Breast epithelium (tissue), 4 donors: Measurements from ENCODE around the gene AFG1L. TPM values are rescaled to one million over a fixed set of nuclear protein-coding genes. Genes with fewer than 3 reads are reported as not detected.

Source experiments
- DNase-seq, 2 donors: peaks; one replicate each; pipeline ENCODE4 v3.0.0-alpha.2; 2019; ENCODE audit warnings: low spot score in 2 of 2
- H3K27ac ChIP-seq, 2 donors: fragments of 200-600 bp; sonication (generic) in 1 of 2; one replicate each; pipeline ENCODE4 v1.5.1; 2016 to 2019; ENCODE audit warnings: mild to moderate bottlenecking in 1 of 2
- H3K27me3 ChIP-seq, 2 donors: fragments of 200-600 bp; sonication (generic) in 1 of 2; one replicate each; pipeline versions ENCODE4 v1.5.1 to v1.6.0; 2017 to 2019; ENCODE audit warnings: control low read depth in 1 of 2, mild to moderate bottlenecking in 1 of 2
- H3K36me3 ChIP-seq: fragments of 200-600 bp; one replicate; pipeline ENCODE4 v1.5.1; 2019
- H3K4me1 ChIP-seq, 2 donors: fragments of 200-600 bp; sonication (generic); one replicate each; pipeline ENCODE4 v1.5.1; 2016 to 2019; ENCODE audit warnings: control low read depth in 1 of 2
- H3K4me3 ChIP-seq, 3 donors: fragments of 200-600 bp; sonication (generic); 1 replicate in 2 of 3; 2 replicates in 1 of 3; pipeline ENCODE4 v1.5.1; 2016 to 2019; ENCODE audit warnings: mild to moderate bottlenecking in 3 of 3, moderate library complexity in 2 of 3
- H3K9me3 ChIP-seq, 2 donors: fragments of 200-600 bp; sonication (generic) in 1 of 2; one replicate each; pipeline ENCODE4 v1.5.1; 2016 to 2019; ENCODE audit warnings: control low read depth in 1 of 2
- CTCF ChIP-seq, 3 donors: fragments of 450-650 bp; IDR thresholded peaks; one replicate each; pipeline ENCODE4 v1.5.1; 2016 to 2017; ENCODE audit warnings: antibody characterized with exemption in 3 of 3, mild to moderate bottlenecking in 3 of 3, moderate library complexity in 3 of 3
- POLR2A ChIP-seq: fragments of 450-650 bp; IDR thresholded peaks from one replicate; pipeline ENCODE4 v1.6.1; 2016; ENCODE audit warnings: antibody characterized with exemption, mild to moderate bottlenecking, moderate library complexity
- POLR2AphosphoS5 ChIP-seq, 3 donors: sonication (generic); formaldehyde crosslinking; IDR thresholded peaks; one replicate each; pipeline ENCODE4 v1.6.1; 2017; ENCODE audit warnings: antibody characterized with exemption in 3 of 3
- intact Hi-C: fragments of 100-400 bp; cut with DNase I; formaldehyde crosslinking; loops from one replicate; pipeline ENCODE4 v1.15.1; 2023; ENCODE audit warnings: low total_unique reads
- total RNA-seq, 3 donors: library from RNA; depleted of rRNA; stranded (reverse); fragments of >200 nt; gene quantifications; one replicate each; pipeline ENCODE4 v1.1.0, GENCODE V29; 2016

The AFG1L gene
- total RNA-seq, 3 donors from 2014 or later, result 2.3 to 5.6 (median 4.0) TPM

- no peaks in the 10 kb centered on the region for H3K9me3 ChIP-seq
- no peak for TF ChIP-seq CTCF (IDR thresholded peaks at IDR 0.05)
- H3K27me3 ChIP-seq, result no peaks in the 10 kb centered on the region
- H3K36me3 ChIP-seq, result no peaks in the 10 kb centered on the region
- H3K4me1 ChIP-seq, result no peaks in the 10 kb centered on the region
- no peak for DNase-seq
- no peak overlapping the region for H3K4me3 ChIP-seq
- no peak overlapping the region for H3K27ac ChIP-seq
- intact Hi-C loops, result no loop called here
Measured at GRCh38 chr6:108359901-108360882, 65.3 kb downstream of the AFG1L start.

GRCh38 chr6:108360919-108361311 lies 66.1 kb downstream of the AFG1L start:
- no peak for DNase-seq
- TF ChIP-seq POLR2AphosphoS5 (IDR thresholded peaks at IDR 0.05) (no peak), POLR2A (no peak), CTCF (IDR thresholded peaks at IDR 0.05) (no peak)
- H3K4me3 ChIP-seq, result no peak overlapping the region
- intact Hi-C loops, result no loop called here
- no peaks in the 10 kb centered on the region for H3K9me3 ChIP-seq
- H3K27ac ChIP-seq, result no peak overlapping the region
- no peaks in the 10 kb centered on the region for H3K27me3 ChIP-seq
- H3K36me3 ChIP-seq, result no peaks in the 10 kb centered on the region
- no peaks in the 10 kb centered on the region for H3K4me1 ChIP-seq

- H3K4me3 ChIP-seq, result no peak overlapping the region
- intact Hi-C loops, result no loop called here
- H3K27ac ChIP-seq, result no peak overlapping the region
- no peak for DNase-seq
- no peaks in the 10 kb centered on the region for H3K4me1 ChIP-seq
- no peaks in the 10 kb centered on the region for H3K9me3 ChIP-seq
- no peaks in the 10 kb centered on the region for H3K36me3 ChIP-seq
- H3K27me3 ChIP-seq, result no peaks in the 10 kb centered on the region
- TF ChIP-seq CTCF (IDR thresholded peaks at IDR 0.05) (no peak), POLR2A (no peak), POLR2AphosphoS5 (IDR thresholded peaks at IDR 0.05) (no peak)
Measured at GRCh38 chr6:108361312-108361932, 66.6 kb downstream of the AFG1L start.

DNA sequence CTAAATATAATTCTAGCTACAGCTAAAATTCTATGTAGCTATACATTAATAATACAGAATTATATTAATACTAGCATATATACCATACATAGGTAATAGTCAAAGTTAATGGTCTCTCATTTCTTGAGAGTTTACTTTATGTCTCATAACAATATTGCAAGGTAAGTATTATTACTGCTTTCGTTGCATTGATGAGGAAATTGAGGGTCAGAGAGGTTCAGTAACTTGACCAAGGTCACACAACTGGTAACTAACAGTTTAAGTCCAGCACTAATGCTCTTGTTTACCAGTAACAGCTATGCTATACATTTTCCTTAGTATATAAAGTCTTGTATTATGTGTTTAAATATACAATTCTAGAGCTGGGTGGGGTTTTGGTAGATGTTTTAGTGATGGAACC lies 67.6 kb downstream of the AFG1L start:
- H3K27ac ChIP-seq, result no peak overlapping the region
- DNase-seq, result no peak
- no peaks in the 10 kb centered on the region for H3K9me3 ChIP-seq
- no peak for TF ChIP-seq POLR2AphosphoS5 (IDR thresholded peaks at IDR 0.05)
- TF ChIP-seq POLR2A, result no peak
- TF ChIP-seq CTCF (IDR thresholded peaks at IDR 0.05), result no peak
- no peaks in the 10 kb centered on the region for H3K27me3 ChIP-seq
- H3K4me3 ChIP-seq, result no peak overlapping the region
- intact Hi-C loops, result no loop called here
- no peaks in the 10 kb centered on the region for H3K4me1 ChIP-seq
- no peaks in the 10 kb centered on the region for H3K36me3 ChIP-seq

GRCh38 chr6:108363113-108363512 lies 68.3 kb downstream of the AFG1L start:
- H3K36me3 ChIP-seq, result no peaks in the 10 kb centered on the region
- TF ChIP-seq POLR2A, result no peak
- TF ChIP-seq POLR2AphosphoS5 (IDR thresholded peaks at IDR 0.05), result no peak
- no peak for TF ChIP-seq CTCF (IDR thresholded peaks at IDR 0.05)
- H3K4me1 ChIP-seq, result no peaks in the 10 kb centered on the region
- intact Hi-C loops, result no loop called here
- H3K27ac ChIP-seq, result no peak overlapping the region
- H3K27me3 ChIP-seq, result no peaks in the 10 kb centered on the region
- H3K4me3 ChIP-seq, result no peak overlapping the region
- H3K9me3 ChIP-seq, result no peaks in the 10 kb centered on the region
- no peak for DNase-seq
